Measurements from ENCODE around the gene PBX3.
"Not testable (repeated sequence)": the region's sequence is repeated elsewhere in the genome, so short reads cannot be mapped to it uniquely, and the experiment has no call there.

PBX3 gene

DNA sequence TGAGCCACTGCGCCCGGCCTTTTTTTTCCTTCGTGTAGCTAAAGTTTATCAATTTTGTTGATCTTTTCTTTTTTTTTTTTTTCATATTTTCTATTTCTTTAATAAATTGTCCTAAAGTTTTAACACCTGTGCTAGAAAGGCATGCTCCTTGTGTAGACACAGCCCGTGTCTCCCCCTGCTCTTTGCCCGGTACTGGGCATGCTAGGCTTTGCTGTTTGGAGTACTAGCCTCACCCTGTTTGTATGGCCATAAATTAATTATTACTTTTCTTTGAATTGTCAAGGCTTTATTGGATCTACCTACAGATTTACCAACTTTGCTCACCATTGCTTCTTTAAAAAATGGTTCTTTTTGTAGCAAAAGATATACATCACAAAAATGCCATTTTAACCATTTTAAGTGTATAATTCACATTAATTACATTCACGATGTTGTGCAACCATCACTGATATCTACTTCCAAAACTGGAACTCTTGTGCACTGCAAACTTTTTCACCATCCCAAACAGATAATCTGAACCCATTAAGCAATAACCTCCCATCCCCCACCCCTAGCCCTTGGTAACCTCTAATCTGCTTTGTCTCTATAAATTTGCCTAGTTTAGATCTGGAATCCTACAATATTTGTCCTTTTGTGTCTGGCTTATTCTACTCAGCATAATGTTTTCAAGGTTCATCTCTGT lies 31.5 kb downstream of the PBX3 start:
- DNase-seq (ENCODE audit: low read depth in 2 of 2) = not testable (repeated sequence)

DNA sequence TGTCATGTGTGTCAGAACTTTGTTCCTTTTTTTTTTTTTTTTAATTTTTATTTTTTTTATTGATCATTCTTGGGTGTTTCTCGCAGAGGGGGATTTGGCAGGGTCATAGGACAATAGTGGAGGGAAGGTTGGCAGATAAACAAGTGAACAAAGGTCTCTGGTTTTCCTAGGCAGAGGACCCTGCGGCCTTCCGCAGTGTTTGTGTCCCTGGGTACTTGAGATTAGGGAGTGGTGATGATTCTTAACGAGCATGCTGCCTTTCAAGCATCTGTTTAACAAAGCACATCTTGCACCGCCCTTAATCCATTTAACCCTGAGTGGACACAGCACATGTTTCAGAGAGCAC lies 32.0 kb downstream of the PBX3 start:
- not testable (repeated sequence) for DNase-seq (ENCODE audit: low read depth in 2 of 2)

DNA sequence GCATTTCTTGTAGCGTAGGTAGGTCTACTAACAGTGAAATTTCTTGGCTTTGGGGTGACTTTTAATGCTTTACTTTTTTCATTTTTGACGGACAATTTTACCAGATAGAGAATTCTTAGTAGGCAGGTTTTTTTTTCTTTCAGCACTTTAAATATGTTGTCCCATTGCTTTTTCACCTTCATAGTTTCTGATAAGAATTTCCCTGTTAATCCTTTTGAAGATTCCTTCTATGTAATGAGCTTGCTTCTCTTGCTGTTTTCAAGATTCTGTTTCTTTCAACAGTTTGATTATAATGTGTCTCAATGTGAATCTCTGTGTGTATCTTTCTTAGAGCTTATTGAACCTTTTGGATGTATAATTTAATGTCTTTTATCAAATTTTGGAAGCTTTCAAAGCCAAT lies 35.5 kb downstream of the PBX3 start:
- DNase-seq (ENCODE audit: low read depth in 2 of 2) = no peak

DNA sequence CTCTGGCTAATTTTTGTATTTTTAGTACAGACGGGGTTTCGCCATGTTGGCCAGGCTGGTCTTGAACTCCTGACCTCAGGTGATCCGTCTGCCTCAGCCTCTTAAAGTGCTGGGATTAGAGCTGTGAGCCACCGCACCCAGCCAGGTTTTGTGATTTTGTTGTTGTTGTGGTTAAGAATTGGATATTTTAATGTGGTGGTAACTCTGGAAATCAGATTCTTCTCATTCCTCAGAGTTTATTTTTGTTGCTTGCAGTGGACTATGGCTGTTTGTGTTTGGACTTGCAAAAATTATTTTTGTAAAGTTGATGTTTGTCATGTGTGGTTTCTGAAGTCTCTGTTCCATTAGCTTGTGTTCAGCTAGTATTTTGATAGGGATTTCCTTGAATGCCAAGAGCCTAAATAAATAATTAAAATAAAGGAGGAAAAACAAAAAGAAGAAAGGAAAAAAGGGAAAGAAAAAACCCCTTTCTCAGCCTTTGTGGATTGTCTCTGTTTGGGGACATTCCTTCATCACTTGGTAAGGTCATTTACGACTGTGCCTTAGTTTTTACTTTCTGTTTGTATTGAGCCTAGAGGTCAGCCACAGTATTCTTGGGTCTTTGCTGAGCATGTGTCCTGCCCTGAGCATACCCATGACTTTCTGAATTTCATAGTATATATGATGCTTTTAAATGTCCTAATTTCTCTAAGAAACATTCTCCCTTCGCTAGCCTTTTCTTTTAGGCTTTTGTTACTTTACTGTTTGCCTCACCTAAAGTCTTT lies 37.3 kb downstream of the PBX3 start:
- DNase-seq (ENCODE audit: low read depth in 2 of 2) = no peak

DNA sequence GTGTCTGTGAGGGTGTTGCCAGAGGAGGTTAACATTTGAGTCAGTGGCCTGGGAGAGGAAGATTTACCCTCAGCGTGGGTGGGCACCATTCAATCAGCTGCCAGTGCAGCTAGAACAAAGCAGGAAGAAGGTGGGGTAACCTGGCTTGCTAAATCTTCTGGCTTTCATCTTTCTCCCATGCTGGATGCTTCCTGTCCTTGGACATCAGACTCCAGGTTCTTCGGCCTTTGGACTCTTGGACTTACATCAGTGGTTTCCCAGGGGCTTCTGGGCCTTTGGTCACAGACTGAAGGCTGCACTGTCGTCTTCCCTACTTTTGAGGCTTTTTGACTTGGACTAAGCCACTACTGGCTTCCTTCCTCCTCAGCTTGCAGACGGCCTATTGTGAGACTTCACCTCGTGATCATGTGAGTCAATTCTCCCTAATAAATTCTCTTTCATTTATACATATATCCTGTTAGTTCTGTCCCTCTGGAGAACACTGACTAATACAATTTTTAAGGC lies 38.1 kb downstream of the PBX3 start:
- peak in 1 of 2 experiments; percentile 3 for DNase-seq (ENCODE audit: low read depth in 2 of 2)

DNA sequence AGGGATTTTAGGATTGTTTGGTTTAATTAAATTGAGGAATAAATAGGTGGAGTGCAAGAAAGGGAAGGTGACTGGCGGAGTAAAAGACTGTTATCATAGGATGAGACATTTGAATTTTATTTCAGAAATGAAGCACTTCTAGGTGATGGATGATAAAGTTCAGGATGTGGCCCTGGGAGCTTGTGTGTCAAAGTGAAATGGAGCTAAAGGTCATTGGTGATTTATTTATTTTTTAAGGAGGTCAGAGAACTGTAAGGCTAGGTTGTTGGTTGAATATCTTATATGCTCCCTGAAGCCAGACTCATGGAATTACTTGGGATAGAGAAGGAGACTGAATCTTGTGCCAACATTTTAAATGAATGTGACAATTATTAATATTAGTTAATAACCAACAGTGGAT lies 40.5 kb downstream of the PBX3 start:
- no peak for DNase-seq (ENCODE audit: low read depth in 2 of 2)

DNA sequence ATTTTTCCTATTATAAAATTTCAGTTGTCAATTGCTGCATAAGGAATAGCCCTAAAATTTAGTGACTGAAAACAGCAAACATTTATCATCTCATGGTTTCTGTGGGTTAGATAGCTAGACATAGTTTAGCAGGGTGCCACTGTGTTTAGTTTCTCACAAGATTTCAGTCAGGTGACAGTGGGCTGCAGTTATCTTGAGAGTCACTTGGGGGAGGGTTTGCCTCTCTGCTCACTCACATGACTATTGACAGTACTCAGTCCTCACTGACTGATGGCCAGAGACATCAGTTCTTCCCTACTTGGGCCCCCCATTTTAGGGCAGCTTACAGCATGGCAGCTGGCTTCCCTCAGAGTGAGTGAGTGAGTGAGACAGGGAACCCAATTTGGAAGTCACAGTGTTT lies 42.0 kb downstream of the PBX3 start:
- no peak for DNase-seq (ENCODE audit: low read depth in 2 of 2)

DNA sequence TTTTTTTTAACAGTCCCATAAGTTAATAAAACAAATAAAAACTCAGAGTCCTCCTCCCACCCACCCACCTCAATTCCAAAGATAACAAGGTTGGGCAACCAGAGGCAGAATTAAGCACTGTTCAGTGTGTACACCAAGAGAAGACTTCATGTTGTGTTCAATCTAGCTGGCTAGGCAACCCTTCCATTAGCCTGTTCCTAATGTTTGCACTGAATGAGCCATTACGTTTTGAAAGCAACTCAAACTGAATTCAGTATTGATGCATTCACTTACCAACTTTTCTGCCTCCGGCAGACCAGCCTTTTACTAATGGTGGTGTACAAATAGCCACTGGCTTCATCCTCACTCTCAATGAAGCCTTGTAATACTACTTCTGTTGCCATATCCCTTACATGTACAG lies 47.5 kb downstream of the PBX3 start:
- DNase-seq (ENCODE audit: low read depth in 2 of 2) = no peak

DNA sequence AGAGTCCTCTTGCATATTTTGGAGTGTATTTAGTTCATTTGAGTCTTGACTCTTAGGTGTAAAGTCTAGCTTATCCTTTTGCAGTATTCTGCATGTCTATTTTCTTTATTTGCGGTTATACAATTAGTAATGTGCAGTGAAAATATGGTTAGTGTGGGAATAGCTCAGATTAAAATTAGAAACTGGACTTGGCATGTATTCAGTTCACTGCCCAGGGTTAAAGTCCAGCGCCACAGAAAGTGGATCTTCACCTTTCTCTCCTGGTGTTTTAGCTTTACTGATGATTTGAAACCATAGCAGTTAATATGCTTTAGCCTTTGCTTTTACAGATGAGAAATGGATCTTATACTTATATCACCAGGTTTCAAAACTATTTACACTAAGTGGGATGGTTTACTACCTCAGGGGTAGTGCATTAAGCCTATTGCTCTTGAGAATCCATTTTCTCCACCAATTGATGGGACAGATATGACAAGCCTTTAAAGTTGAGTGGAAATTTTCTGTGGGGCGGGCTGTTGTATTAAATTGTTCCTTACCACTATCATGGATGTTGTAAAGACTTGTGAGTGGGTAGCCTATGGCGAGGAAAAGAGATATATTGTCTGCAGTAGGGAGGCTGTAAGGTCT lies 48.9 kb downstream of the PBX3 start:
- no peak for DNase-seq (ENCODE audit: low read depth in 2 of 2)

DNA sequence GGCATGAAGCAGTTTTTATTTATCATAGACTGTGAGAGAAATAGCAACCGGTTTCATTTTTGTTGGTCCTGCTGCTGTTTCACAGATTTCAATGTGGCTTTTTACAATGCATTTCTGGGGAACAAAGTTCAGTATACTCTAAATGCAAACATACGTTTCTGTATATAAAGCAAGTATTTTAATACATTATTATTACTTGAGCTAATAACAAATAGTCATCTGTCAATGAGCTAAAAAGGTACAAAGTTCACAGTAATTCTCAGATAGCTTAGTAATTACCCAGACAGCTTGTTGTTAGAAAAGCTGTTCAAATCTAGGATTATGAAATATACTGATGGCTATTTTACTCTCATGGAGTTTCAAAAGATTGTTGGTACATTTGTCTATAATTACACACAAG lies 50.8 kb downstream of the PBX3 start:
- DNase-seq (ENCODE audit: low read depth in 2 of 2) = no peak

DNA sequence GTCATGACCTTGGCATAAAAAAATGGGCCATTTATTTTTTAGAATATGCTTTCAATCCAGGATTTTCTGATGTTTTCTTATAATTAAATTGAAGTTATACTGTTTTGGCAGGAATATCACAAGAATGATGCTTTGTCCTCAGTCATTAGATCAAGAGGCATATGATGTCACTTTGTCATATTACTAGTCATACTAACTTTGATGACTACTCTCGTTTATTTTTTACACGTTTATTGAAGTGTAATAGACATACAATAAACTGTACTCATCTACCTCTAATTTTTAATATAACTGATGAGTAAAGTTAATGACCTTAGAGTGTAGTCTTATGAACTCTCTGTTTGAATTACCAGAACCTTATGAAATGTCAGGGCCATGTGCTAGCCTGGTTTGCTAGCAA lies 56.4 kb downstream of the PBX3 start:
- no peak for DNase-seq (ENCODE audit: low read depth in 2 of 2)

DNA sequence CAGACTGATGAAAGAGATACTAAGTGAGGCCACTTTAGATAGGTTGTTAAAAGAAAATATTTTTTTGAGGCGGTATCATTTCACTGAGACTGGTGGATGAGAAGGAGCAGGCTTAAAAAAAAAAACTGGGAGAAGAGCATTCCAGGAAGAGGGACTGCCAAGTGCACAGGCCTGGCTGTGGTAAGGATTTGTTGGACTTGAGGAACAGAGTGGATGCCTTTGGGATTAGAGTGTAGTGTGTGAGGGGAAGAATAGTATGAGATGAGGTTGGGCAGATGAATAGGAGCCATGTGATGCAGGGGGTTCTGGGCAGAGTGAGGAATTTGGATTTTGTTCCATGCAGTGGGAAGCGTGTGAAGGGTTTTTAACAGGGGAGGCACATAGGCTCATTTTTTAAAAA lies 57.9 kb downstream of the PBX3 start:
- DNase-seq (ENCODE audit: low read depth in 2 of 2) = no peak

DNA sequence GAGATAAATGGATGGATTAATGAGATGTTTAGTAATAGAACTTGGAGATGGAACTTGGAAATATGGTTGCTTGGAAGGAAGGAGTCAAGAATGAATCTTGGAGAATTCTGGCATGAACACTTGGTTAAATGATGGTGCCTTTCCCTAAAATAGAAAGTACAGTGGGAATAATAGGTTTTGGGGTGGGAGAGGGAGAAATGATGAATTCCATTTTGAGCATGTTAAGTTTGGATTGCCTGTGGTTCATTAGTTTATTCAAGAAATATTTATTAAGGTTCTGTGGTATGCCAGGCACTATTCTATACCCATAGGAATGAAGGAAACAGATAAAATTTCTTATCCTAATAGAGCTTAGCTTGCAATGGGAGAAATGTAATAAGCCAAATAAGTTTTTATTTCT lies 58.4 kb downstream of the PBX3 start:
- no peak for DNase-seq (ENCODE audit: low read depth in 2 of 2)

DNA sequence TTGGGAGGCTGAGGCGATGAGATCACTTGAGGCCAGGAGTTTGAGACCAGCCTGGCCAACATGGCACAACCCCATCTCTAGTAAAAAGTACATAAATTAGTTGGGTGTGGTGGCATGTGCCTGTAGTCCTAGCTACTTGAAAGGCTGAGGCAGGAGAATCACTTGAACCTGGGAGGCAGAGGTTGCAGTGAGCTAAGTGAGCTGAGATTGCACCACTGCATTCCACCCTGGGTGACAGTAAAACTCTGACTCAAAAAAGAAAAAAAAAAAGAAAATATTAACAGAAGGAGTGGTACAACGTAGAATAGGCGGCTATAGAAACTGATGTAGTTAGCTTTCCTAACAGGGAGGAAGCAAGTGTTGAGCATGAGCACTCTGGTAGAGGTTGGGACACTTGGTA lies 59.9 kb downstream of the PBX3 start:
- DNase-seq (ENCODE audit: low read depth in 2 of 2) = no peak

DNA sequence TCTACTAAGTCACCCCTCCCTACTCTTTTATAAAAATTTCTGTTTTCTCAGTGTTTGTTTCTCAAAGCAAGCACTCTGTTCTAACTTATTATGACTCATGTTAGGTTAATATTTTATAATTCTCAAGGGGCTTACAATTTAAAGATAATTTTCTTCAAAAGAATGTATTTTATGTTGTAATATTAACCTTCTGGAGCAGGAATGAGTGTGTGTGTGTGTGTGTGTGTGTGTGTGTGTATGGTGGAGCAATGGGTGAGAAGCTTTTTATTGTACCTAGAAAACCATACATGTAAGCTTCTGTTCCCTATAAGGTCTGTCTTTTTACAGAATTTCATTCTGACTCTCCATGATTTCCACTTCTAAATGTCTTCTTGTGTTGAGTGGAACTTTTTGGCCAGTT lies 63.0 kb downstream of the PBX3 start:
- DNase-seq (ENCODE audit: low read depth in 2 of 2) = no peak

DNA sequence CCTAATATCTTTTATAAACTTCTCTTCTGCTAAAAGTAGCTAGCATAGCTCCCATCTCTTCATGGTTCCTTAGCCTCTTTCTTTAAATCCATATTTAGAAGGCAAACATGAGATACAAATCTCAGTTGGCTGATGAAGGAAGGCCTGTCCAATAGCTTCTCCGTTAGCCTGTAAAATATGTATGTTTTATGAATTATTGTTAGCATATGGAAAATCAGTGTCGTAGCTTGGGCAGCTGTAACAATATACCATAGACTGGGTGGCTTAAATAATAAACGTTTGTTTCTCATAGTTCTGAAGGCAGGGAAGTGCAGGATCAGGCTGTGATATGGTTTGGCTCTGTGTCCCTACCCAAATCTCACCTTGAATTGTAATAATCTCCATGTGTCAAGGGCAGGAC lies 63.8 kb downstream of the PBX3 start:
- no peak for DNase-seq (ENCODE audit: low read depth in 2 of 2)

DNA sequence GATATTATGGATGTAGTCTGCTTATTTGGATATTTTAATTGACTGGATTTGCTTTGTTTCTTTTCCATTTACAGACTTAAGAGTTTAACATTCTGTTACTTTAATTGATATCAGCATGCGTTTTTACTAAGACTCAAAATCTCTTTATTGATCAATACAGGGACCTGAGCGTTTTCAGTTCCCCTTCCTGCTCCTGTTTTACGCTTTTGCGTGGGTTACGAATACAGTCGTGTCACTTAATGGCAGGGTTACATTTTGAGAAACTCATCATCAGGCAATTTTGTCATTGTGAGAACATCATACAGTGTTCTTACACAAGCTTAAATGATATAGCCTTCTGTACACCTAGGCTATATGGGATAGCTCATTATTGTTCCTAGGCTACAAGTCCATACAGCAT lies 65.2 kb downstream of the PBX3 start:
- DNase-seq (ENCODE audit: low read depth in 2 of 2) = no peak

DNA sequence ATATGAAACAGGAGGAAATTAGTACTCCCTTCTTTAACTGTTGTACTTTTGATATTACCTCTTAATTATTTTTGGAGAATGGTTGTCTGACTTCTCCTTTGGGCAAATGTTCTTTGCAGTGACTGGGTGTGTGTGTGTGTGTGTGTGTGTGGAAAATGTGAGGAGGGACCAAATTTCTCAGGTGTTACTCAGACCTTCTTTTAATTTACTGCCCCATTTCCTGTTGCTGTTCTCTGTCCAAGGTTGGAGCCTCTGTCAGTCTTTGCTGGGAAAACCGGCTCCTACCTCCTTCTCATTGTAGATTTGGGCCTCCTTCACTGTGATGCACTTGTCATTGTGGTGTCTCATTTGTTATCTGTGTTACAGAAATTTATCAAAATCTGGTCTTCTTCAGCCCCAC lies 68.4 kb downstream of the PBX3 start:
- no peak for DNase-seq (ENCODE audit: low read depth in 2 of 2)

DNA sequence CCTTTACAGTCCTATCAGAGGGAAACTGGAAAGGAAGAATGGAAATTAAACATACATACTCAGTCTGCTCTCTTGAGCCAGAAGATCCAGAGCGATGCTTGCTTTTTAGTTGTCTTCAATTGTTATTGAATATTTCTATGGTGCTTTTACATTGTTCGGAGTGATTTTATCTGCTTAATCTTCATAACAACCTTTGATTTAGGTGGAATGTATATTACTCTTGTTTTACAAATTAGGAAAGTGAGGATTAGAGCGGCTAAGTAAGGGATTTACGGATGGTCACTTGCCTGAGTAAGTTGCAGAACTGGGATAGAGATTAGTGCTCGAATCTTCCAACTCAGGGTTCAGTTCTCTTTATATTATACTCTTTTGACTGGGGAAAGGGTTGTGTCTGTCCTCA lies 69.1 kb downstream of the PBX3 start:
- no peak for DNase-seq (ENCODE audit: low read depth in 2 of 2)

DNA sequence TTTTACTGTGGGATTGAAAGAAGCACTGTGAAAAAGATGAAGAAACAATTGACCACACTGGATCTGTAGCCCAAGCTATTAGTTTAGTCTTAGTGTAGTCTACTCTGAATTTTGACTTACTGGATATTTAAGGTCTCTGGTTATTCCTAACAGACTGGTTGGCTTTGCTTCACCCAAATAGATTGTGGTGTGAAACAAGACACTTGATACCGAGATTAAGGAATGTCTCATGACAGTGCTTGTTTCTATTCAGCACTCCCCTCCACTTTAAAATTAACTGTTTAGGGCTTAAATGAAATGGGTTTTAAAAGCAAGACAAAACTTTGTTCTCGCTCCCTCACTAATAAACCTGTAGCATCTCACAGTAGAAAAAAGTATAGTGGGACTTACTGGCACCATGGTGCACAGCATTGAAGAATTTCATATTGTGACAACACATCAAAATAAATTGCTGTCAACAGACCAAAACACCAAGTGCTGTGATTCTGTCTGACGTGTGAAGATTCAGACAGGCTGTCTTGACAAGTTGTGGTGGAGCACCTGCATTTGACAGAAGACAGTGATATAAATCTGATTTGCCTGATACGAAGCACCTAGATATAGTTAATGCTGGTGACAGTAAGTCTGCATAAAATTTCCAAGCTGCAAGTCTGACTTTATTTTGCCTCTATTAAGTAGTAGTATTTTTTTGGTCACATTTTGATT lies 73.1 kb downstream of the PBX3 start:
- DNase-seq (ENCODE audit: low read depth in 2 of 2) = no peak

DNA sequence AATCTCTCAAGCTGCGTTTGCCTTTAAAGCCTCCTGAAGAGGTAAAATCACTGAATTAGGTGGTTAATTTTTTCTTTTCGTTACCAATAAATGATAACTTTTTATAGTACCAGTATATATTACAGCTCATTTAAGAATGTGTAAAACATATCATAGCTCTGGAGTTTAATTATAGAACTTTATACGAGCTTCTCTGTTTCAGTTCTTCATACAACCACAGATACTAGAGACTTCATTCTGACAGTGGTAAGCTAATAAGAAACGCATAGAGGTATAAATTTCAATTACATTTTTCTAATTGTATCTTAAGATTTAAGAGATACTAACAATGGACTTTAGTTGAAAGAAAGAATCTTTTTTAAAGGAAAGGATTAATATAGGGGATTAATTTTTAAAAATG lies 73.9 kb downstream of the PBX3 start:
- no peak for DNase-seq (ENCODE audit: low read depth in 2 of 2)

DNA sequence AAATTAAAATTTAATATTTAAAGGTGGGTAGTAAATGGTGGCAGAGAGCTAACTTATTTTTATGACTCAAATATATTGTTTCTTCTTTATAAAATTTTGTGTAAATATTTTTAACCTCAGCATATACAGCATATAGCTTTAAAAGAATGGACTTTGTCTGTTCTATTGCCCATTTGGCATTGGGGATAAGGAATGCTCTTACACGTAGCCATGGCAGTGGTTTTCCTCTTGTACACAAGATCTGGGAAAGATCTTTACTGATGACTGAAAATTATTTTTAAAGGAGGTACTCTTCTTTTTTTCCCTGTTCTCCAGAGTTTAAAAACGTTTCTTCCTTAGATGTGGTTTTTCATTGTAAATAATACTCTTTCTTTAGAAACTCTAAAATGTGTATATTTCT lies 75.0 kb downstream of the PBX3 start:
- DNase-seq (ENCODE audit: low read depth in 2 of 2) = no peak

DNA sequence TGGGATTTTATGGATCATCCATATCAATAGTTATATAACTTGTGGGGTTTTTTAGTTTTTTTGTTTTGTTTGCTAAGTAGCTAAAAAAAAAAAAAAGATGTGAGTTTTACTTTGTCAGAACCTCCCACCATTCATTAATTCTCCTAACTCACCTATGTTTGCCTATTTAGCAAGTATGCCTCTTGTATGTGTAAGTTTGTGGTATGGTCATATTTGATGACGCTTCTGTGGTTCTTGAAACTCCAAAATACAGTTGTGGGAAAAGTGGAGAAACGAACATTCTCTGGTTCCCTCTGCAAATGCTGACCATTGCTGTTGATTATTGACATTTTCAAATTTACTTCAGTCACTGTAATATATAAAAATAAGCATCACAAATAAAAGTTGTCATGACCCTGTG lies 75.7 kb downstream of the PBX3 start:
- no peak for DNase-seq (ENCODE audit: low read depth in 2 of 2)

All from stimulated activated CD4-positive, alpha-beta T cell treated with anti-CD3 and anti-CD28 coated beads, Interleukin-12 subunit alpha, Interleukin-12 subunit beta, amount 100 ng/mL, for 24 hours (primary cell).